ENCODE results near the gene RAMACL. TPM values are rescaled to one million over a fixed set of nuclear protein-coding genes. Genes with fewer than 3 reads are reported as not detected.

The RAMACL gene
- total RNA-seq, 1 donor from 2014 or later = 0.20 TPM

DNA sequence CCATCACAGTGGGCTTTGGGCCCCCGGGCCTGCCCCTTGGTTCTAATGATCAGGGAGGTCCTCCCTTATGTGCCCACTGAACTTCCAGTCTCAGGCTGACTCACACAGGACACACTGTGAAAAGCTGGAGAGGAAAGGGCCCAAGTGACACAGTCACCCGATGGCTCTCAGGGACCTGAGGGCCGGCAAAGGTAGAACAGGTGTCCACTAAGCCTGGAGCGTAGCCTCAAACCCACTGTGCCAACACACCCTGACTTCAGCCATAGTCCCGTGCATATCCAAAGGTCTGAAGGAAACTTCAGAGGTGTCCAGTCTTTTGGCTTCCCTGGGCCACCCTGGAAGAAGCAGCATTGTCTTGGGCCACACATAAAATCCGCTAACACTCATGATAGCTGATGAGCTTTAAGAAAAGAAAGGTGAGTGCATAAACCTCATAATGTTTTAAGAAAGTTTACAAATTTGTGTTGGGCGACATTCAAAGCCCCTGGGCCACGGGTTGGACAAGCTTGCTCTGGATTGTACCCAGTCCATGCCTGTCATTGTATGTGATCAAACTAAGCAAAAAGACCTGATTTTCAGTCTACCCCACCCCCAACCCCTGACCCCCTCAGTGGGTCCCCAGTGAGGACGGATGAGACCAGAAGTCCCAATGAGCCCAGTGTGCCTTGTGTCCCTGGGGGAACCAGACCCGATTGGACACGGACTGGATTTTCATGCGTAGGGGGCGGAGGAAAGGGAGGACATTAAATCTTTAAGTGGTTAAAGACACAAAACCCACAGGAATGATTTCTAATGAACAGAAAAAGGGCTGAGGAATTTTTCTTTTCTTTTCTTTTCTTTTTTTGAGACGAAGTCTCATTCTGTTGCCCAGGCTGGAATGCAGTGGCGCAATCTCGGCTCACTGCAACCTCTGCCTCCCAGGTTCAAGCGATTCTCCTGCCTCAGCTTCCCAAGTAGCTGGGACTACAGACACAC is 6.1 kb downstream of the RAMACL start:
- intact Hi-C loops (cut with micrococcal nuclease) = no loop called here

- intact Hi-C loops (cut with micrococcal nuclease) = no loop called here
Measured at GRCh38 chr6:166579237-166579850, 7.1 kb downstream of the RAMACL start.

DNA sequence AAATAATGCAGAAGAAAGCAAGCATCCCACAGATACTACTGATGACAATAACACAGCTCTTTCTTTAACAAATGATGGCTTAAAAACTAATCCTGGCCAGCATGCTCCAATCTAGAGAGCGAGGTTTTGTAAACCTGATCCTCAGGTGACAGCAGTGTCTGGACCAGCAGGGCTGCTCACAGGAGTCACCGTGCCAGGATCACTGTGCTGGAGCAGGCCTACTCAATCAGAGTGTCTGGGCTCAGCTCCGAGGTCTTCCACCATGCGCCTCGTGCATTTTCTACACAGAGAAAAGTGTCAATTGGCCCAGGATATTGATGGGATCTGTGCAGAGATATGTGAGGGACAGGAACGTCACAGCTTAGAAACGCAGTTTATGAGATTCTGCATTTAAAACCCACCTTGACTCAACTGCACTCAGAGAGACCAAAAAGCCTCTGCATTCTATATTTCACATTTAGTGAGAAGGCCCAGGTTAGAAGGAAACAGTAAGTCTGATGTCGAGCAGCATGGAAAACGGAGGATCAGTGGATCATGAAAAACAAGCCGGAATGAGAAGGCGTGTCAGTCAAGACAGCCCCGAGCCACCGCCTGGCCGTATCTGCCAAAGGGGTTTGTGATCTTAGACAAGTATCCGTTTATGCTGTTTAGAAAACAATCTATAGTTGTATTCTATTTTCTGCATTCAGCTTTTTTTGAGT is 7.8 kb downstream of the RAMACL start:
- intact Hi-C loops (cut with micrococcal nuclease) = no loop called here

DNA sequence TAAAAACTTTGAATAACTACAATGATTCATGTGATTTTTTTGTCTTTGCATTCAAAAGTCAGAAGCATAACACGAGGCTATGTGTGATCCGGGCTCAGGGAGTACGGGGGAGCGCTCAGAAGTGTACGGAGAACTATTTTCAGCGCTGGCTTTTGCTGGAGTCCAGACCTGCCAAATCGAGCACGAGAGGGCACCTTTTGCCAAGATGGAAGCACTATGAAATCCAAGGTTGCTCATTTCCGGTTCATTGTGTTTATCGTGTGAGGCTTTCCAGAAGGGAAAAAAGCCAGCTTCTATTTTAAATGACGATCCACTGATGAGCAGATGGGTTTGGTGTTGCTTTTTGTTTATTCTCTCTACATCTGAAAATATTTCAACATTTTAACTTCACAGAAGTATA is 11.3 kb downstream of the RAMACL start:
- intact Hi-C loops (cut with micrococcal nuclease) = no loop called here

DNA sequence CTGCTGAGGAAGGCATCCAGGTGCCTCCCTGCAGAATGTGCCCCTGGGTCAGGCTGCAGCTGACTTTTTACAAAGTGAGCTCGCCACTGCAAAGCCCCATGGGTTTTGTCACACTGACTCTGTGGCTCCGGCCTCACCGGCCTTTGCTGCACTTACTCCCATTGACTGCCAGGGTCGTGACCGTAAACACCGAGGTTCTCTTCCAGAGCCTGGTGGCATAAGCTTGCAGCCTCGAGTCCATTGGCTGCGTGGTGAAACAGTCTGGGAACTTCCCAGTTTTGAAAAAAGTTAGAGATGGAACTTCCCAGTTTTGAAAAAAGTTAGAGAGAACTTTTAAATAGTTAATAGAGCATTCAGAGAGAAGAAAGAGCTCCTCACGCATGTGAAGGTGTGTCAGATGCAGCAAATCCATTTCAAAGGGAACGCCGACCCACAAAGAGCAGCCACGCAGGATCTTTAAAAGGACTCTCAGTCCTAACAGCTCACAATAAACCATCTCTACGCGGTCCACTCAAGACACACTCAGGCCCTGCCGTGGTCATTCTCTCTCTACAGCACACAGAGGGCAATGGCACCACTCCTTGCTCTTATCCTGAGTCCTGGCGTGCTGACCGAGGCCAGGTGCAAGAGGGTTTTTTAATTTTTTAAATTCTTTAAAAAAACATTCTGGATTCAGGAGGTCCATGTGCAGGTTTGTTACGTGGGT is 12.8 kb downstream of the RAMACL start:
- intact Hi-C loops (cut with micrococcal nuclease) = no loop called here

DNA sequence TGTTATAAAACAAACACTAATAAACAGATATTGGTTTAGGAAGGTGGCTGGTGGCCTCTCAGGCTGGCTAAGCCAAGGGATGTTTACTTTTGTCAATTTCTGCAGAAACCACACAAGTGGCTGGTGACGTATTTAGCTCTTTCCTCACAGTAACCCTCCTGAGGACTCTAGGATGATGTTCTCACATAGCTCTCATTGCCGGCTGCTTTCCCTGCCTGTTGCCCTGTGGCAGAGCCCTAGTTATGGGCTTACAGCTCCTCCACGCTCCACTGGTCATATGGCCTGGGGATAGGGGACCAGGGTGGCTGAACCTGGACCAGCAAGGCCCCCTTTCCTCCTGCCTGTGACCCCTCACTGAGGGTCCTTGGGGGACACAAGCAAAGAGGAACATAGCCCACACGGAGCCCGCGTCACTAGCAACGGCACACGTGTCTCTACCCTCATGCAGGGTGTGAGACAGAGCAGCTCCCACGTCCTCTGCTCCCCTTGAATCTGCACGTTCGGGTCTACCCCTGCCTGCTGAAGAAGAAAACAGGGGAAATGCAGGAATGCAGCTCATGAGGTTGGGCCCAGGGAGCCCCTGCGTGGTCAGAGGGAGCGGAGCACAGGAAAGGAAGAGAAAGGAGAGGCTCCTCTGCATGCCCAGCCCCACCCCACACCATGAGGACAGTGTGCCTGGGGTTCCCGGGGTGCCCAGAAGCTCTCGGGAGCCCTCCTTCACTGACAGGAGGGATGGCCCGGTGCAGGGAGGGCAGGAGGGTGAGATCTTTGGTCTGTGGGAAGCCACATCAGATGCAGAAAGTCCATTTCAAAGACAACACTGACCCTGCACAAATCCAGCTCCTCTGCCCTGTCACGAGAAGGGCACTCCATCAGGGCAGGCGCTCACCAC is 13.9 kb downstream of the RAMACL start:
- intact Hi-C loops (cut with micrococcal nuclease) = no loop called here

- intact Hi-C loops (cut with micrococcal nuclease) = no loop called here
Measured at GRCh38 chr6:166570929-166571713, 15.4 kb downstream of the RAMACL start.

GRCh38 chr6:166569206-166569605 is 17.3 kb downstream of the RAMACL start:
- intact Hi-C loops (cut with micrococcal nuclease) = no loop called here

DNA sequence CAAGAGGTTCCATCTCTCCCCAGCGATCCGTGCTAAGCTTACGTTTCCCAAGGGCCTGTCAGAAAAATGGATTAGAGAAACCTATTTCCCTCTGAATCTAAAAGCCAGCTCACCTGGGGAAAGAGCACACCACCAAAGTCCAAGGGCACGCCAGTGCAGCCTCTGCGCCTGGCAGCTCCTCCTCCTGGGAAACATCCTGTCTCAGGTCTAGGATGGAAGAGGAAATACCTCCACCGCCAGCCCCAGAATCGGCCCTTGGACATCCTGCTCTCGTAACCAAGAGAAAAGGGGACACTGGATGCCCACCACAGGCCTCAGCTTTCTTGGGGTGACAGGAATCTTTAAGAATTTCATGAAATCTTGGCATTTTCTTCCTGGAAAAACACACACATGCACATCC is 18.7 kb downstream of the RAMACL start:
- intact Hi-C loops (cut with micrococcal nuclease) = no loop called here

- intact Hi-C loops (cut with micrococcal nuclease) = no loop called here
Measured at GRCh38 chr6:166567107-166567506, 19.4 kb downstream of the RAMACL start.

GRCh38 chr6:166566026-166567011 is 20.2 kb downstream of the RAMACL start:
- intact Hi-C loops (cut with micrococcal nuclease) = no loop called here

DNA sequence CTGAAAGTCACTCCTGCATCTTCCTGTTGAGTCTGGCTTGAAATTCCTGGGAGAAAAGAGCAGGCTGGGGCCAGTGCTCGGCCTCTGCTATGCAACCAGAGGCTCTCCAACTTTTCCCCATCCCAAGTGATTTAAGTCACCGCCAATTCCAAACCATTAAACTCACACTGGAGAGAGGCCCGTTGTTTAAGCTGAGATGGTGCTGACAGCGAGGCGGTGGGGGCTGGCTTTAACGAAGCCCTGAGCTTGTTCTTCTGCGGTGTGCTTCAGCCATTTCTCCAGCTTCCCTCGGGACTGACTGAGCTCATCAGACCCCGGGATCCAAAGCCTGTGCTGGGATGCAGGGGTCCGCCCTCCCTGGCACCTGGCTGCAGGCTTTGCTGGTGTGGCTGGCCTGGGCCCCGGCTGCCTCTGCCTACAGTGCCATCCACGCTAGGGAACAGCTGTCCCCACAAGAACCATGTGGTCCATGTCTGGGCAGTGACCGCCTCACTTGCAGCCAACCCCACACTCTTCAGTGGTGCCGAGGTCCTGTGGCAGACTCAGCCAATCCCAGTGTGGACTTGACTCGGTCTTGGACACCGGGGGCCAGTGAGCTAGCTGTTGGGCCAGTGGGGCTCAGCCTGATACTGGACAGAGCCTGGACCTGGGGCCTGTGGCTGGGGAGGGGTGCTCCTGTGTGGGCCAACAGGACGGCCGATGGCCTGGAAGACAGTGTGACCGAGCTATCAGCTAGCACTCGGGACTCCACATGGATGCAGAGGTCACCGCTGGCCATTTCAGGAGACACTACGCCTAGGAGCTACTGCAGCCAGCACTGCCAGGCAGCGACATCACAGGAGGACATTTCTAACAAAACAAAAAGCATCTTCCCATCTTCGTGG is 21.2 kb downstream of the RAMACL start:
- intact Hi-C loops (cut with micrococcal nuclease) = no loop called here

DNA sequence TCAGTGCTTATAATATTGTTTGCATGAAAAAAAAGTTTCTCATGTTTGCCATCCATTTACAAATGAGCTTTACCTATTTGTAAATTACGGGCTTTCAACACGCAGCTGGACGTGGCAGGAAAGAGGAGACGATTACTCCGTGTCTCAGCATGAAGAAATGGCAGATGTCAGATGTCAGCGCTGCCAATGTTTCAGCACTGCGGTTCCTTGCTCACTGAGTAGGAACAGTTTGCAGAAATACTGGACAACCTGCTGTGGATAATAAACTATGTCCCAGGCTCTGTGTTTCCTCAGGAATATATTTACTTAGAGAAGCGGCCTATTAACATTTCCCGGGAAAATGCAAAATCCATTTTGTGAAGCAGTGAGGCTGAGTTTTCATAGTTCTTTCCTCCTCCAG is 22.7 kb downstream of the RAMACL start:
- intact Hi-C loops (cut with micrococcal nuclease) = no loop called here

- intact Hi-C loops (cut with micrococcal nuclease) = no loop called here
Measured at GRCh38 chr6:166563200-166563599, 23.3 kb downstream of the RAMACL start.

GRCh38 chr6:166562726-166563125 is 23.8 kb downstream of the RAMACL start:
- intact Hi-C loops (cut with micrococcal nuclease) = no loop called here

DNA sequence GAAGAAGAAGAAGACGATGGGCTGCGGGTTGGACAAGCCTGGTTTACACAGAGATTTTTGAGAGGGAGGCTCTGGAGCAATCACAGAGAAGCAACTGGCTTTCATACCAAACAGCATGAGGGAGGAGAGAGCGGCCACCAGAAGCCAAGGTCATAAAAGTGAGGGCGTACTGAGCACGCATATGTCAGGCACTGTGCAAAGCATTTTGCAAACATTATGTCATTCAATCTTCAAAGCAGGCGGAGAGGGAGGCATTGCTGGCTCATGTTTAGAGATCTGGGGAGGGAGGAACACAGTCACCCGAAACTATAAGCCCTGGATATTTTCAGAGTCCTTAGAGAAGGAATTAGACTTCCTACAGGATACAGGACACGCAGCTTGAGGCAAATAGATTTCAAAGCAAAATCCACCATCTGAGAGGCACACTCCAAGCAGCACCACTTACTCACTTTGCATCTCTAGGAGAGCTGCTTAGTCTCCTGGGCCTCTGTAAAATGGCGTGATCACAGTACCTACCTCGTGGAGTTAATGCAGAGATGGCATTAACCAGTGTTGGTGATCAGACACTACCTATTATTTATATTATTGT is 24.6 kb downstream of the RAMACL start:
- intact Hi-C loops (cut with micrococcal nuclease) = no loop called here

DNA sequence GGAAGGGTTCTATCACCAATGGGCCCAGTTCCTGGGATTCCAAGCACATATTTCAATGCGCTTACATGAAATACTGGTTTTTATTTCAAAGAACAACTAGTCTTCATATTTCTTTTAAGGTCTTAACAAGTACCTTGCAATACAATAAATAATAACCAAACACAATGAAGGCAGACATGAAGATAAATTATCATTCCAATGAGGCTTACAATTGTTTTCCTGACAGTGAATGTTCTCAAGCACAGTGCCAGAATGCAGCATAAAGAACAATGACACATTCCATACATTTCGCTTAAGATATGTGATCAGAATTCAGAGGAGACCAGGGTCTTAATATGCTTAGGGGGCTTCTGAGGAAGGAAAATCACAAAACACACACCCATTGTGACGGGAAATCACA is 26.3 kb downstream of the RAMACL start:
- intact Hi-C loops (cut with micrococcal nuclease) = no loop called here

Data from T-helper 2 cell treated with Interferon-gamma antibody and Interleukin-4, amounts not matched to agents 100 ng/mL and 5 ng/mL, for 36 hours (primary cell).